ENCODE measurements around the gene SOX4.

DNA sequence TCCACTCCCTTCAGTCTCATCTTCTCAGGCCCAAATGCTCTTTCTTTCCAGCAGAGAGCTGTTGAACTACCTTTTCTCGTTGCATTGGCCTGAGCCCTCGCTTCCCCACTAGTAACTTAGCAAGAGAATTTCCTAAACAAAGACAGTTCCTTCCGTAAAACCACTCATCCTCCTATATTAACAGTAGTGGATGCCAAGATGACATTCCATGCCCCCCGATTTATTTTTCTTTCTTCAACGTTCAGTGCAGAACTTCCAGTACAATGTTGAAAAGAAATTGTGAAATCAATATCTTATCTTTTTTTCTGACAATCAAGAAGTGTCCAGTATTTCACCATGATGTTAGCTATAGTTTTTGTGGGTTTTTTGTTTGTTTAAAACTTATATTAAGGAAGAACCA lies 45.8 kb downstream of the SOX4 start:
- TF ChIP-seq, protein P1, sequence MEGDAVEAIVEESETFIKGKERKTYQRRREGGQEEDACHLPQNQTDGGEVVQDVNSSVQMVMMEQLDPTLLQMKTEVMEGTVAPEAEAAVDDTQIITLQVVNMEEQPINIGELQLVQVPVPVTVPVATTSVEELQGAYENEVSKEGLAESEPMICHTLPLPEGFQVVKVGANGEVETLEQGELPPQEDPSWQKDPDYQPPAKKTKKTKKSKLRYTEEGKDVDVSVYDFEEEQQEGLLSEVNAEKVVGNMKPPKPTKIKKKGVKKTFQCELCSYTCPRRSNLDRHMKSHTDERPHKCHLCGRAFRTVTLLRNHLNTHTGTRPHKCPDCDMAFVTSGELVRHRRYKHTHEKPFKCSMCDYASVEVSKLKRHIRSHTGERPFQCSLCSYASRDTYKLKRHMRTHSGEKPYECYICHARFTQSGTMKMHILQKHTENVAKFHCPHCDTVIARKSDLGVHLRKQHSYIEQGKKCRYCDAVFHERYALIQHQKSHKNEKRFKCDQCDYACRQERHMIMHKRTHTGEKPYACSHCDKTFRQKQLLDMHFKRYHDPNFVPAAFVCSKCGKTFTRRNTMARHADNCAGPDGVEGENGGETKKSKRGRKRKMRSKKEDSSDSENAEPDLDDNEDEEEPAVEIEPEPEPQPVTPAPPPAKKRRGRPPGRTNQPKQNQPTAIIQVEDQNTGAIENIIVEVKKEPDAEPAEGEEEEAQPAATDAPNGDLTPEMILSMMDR (IDR thresholded peaks at IDR 0.05) = no peak
- no peak for TF ChIP-seq USF1 (IDR thresholded peaks at IDR 0.05; ENCODE audit: borderline replicate concordance, low read depth)
- TF ChIP-seq POLR2AphosphoS5 (IDR thresholded peaks at IDR 0.05; ENCODE audit: low read depth, low read length) = no peak
- no peak for TF ChIP-seq SIN3A (IDR thresholded peaks at IDR 0.05; ENCODE audit: borderline replicate concordance, low read depth, low read length)
- no peak for TF ChIP-seq TAF1 (IDR thresholded peaks at IDR 0.05; ENCODE audit: borderline replicate concordance, low read depth, low read length)
- no peak for TF ChIP-seq FOXM1 (IDR thresholded peaks at IDR 0.05; ENCODE audit: low read depth)
- no peak for TF ChIP-seq USF2 (IDR thresholded peaks at IDR 0.05; ENCODE audit: borderline replicate concordance, low read depth, low read length)
- no peak for TF ChIP-seq TEAD4 (IDR thresholded peaks at IDR 0.05; ENCODE audit: borderline replicate concordance, insufficient read depth)
- no peak for TF ChIP-seq YY1 (IDR thresholded peaks at IDR 0.05; ENCODE audit: low read depth)
- TF ChIP-seq GABPA (IDR thresholded peaks at IDR 0.05; ENCODE audit: low read depth) = no peak
- TF ChIP-seq EZH2phosphoT487 (IDR thresholded peaks at IDR 0.05; ENCODE audit: borderline replicate concordance, low read depth) = no peak
- no peak for TF ChIP-seq MAX (IDR thresholded peaks at IDR 0.05; ENCODE audit: low read depth)
